ENCODE data around the gene TEX11.

The TEX11 gene

GRCh38 chrX:70774223-70774622 is 134.3 kb downstream of the TEX11 start:
- H3K27me3 ChIP-seq (ENCODE audit: low read depth, low read length), result no peaks in the 10 kb centered on the region
- no peak overlapping the region for H3K4me2 ChIP-seq (ENCODE audit: low read length)
- H3K4me1 ChIP-seq (ENCODE audit: low read length), result no peaks in the 10 kb centered on the region
- H3K4me3 ChIP-seq (ENCODE audit: low read length), result no peak overlapping the region
- no peak overlapping the region for H3K27ac ChIP-seq (ENCODE audit: low read length)
- no peaks in the 10 kb centered on the region for H3K36me3 ChIP-seq (replicated peaks; ENCODE audit: low read depth, low read length)
- no peaks in the 10 kb centered on the region for H3K9me3 ChIP-seq (ENCODE audit: insufficient read depth, low read length)
- no peaks in the 10 kb centered on the region for H4K20me1 ChIP-seq (ENCODE audit: insufficient read depth, low read length)
- H3K9ac ChIP-seq (ENCODE audit: low read length), result no peak overlapping the region
- H3K79me2 ChIP-seq (ENCODE audit: low read length), result no peaks in the 10 kb centered on the region
- TF ChIP-seq EZH2phosphoT487 (IDR thresholded peaks at IDR 0.05; ENCODE audit: low read depth), result no peak
- TF ChIP-seq CTCF (IDR thresholded peaks at IDR 0.05; ENCODE audit: low read depth, low read length), result no peak
- no peak overlapping the region; the same call in 1 of the 2 replicates for H2AFZ ChIP-seq (ENCODE audit: low read depth, low read length)

- H3K27me3 ChIP-seq (ENCODE audit: low read depth, low read length), result no peaks in the 10 kb centered on the region
- H2AFZ ChIP-seq (ENCODE audit: low read depth, low read length), result no peak overlapping the region
- no peak overlapping the region for H3K9ac ChIP-seq (ENCODE audit: low read length)
- no peaks in the 10 kb centered on the region for H3K79me2 ChIP-seq (ENCODE audit: low read length)
- H3K4me3 ChIP-seq (ENCODE audit: low read length), result no peak overlapping the region
- no peak overlapping the region for H3K27ac ChIP-seq (ENCODE audit: low read length)
- no peaks in the 10 kb centered on the region for H3K9me3 ChIP-seq (ENCODE audit: insufficient read depth, low read length)
- no peaks in the 10 kb centered on the region for H3K36me3 ChIP-seq (replicated peaks; ENCODE audit: low read depth, low read length)
- H3K4me2 ChIP-seq (ENCODE audit: low read length), result no peak overlapping the region
- TF ChIP-seq CTCF (IDR thresholded peaks at IDR 0.05; ENCODE audit: low read depth, low read length) (peak; percentile 54), EZH2phosphoT487 (IDR thresholded peaks at IDR 0.05; ENCODE audit: low read depth) (no peak)
- no peaks in the 10 kb centered on the region for H3K4me1 ChIP-seq (ENCODE audit: low read length)
- H4K20me1 ChIP-seq (ENCODE audit: insufficient read depth, low read length), result no peaks in the 10 kb centered on the region
Observed at GRCh38 chrX:70769659-70770227, 138.8 kb downstream of the TEX11 start.

GRCh38 chrX:70762285-70762684 is 146.2 kb downstream of the TEX11 start:
- Histone ChIP-seq H3K4me1 (ENCODE audit: low read length) (no peaks in the 10 kb centered on the region), H2AFZ (ENCODE audit: low read depth, low read length) (no peak overlapping the region), H4K20me1 (ENCODE audit: insufficient read depth, low read length) (no peaks in the 10 kb centered on the region), H3K27ac (ENCODE audit: low read length) (no peak overlapping the region), H3K9me3 (ENCODE audit: insufficient read depth, low read length) (no peaks in the 10 kb centered on the region), H3K4me2 (ENCODE audit: low read length) (peak overlapping the region; percentile 14; the same call in 1 of the 2 replicates), H3K36me3 (replicated peaks; ENCODE audit: low read depth, low read length) (no peaks in the 10 kb centered on the region), H3K4me3 (ENCODE audit: low read length) (no peak overlapping the region), H3K27me3 (ENCODE audit: low read depth, low read length) (no peaks in the 10 kb centered on the region), H3K9ac (ENCODE audit: low read length) (no peak overlapping the region), H3K79me2 (ENCODE audit: low read length) (no peaks in the 10 kb centered on the region)
- TF ChIP-seq EZH2phosphoT487 (IDR thresholded peaks at IDR 0.05; ENCODE audit: low read depth) (no peak), CTCF (IDR thresholded peaks at IDR 0.05; ENCODE audit: low read depth, low read length) (0 out of 2 replicates have a peak, but pooled peaks have one; percentile 17)

GRCh38 chrX:70755850-70756249 is 152.7 kb downstream of the TEX11 start:
- H3K27ac ChIP-seq (ENCODE audit: low read length), result no peak overlapping the region
- H3K4me3 ChIP-seq (ENCODE audit: low read length), result no peak overlapping the region
- H3K36me3 ChIP-seq (replicated peaks; ENCODE audit: low read depth, low read length), result no peaks in the 10 kb centered on the region
- no peaks in the 10 kb centered on the region for H3K27me3 ChIP-seq (ENCODE audit: low read depth, low read length)
- H2AFZ ChIP-seq (ENCODE audit: low read depth, low read length), result no peak overlapping the region
- no peak overlapping the region for H3K4me2 ChIP-seq (ENCODE audit: low read length)
- H3K9me3 ChIP-seq (ENCODE audit: insufficient read depth, low read length), result no peaks in the 10 kb centered on the region
- no peaks in the 10 kb centered on the region for H3K4me1 ChIP-seq (ENCODE audit: low read length)
- H3K79me2 ChIP-seq (ENCODE audit: low read length), result no peaks in the 10 kb centered on the region
- no peaks in the 10 kb centered on the region for H4K20me1 ChIP-seq (ENCODE audit: insufficient read depth, low read length)
- TF ChIP-seq CTCF (IDR thresholded peaks at IDR 0.05; ENCODE audit: low read depth, low read length), result no peak
- TF ChIP-seq EZH2phosphoT487 (IDR thresholded peaks at IDR 0.05; ENCODE audit: low read depth), result no peak
- H3K9ac ChIP-seq (ENCODE audit: low read length), result no peak overlapping the region

All from OCI-LY3 (cell line).